ENCODE results near the gene RASGRP4. TPM values are rescaled to one million over a fixed set of nuclear protein-coding genes. Genes with fewer than 3 reads are reported as not detected.

Gene RASGRP4
- total and polyA plus RNA-seq, 10 of the 15 experiments (the other 5 are each of a cell fraction or from before 2014, with no cell fraction given), result 0.24 to 7.4 (median 3.3) TPM

- WGBS (ENCODE audit: insufficient coverage, insufficient replicate concordance, low lambda C conversion rate, missing lambda C conversion rate), result 28% methylated on average over 22 of the region's 23 CpGs
- TF ChIP-seq NFYA (IDR thresholded peaks at IDR 0.05; ENCODE audit: borderline replicate concordance, low read depth, low read length) (no peak), MAX (IDR thresholded peaks at IDR 0.05; ENCODE audit: low read depth, low read length) (no peak), CBFB (IDR thresholded peaks at IDR 0.05; ENCODE audit: low read depth) (no peak), ELK1 (IDR thresholded peaks at IDR 0.05; ENCODE audit: low read depth, low read length) (no peak), BCL11A (IDR thresholded peaks at IDR 0.05; ENCODE audit: low read depth, low read length) (no peak), USF1 (IDR thresholded peaks at IDR 0.05; ENCODE audit: borderline replicate concordance, extremely low read length, insufficient read depth, low read depth, low read length) (no peak), MYC (IDR thresholded peaks at IDR 0.05; ENCODE audit: insufficient read depth, insufficient read length, insufficient replicate concordance, low read length, severe bottlenecking) (no peak), REST (IDR thresholded peaks at IDR 0.05; ENCODE audit: low read depth, low read length) (no peak)
- Histone ChIP-seq H3K4me1 (ENCODE audit: control insufficient read depth, insufficient read depth, low read length) (no peaks in the 10 kb centered on the region; the same call in 1 of the 2 replicates), H3K4me2 (ENCODE audit: control insufficient read depth, insufficient read depth) (0 out of 2 replicates have a peak overlapping the region, but pooled peaks have one; percentile 59), H3K27me3 (replicated peaks in 1 of 2; ENCODE audit: control insufficient read depth in 2 of 2, insufficient read depth in 2 of 2, low read length in 1 of 2) (peaks cover 0 to 2% of the 10 kb centered on the region in 2 experiments; a peak in 3 of 4 replicates), H3K9me3 (replicated peaks; ENCODE audit: control insufficient read depth, insufficient read depth, low read length) (no peaks in the 10 kb centered on the region), H3K9ac (ENCODE audit: control insufficient read depth, insufficient read depth, low read length) (no peak overlapping the region), H3K4me3 (no peak overlapping the region), H3K27ac (ENCODE audit: control insufficient read depth, insufficient read depth) (no peak overlapping the region), H3K79me2 (ENCODE audit: control insufficient read depth, insufficient read depth, low read length) (no peaks in the 10 kb centered on the region), H3K36me3 (ENCODE audit: control insufficient read depth in 2 of 2, insufficient read depth in 2 of 2, low read length in 1 of 2) (no peaks in the 10 kb centered on the region), H2AFZ (ENCODE audit: control insufficient read depth, low read depth, low read length) (peak overlapping the region; percentile 28; the same call in 1 of the 2 replicates), H4K20me1 (ENCODE audit: control insufficient read depth, insufficient read depth) (no peaks in the 10 kb centered on the region)
- RAD21 ChIA-PET (ENCODE audit: unreplicated experiment), result no interaction called here
- no peak for DNase-seq (ENCODE audit: low read depth, low spot score)
- intact Hi-C loops (cut with micrococcal nuclease; ENCODE audit: unreplicated experiment), result no loop called here
- no peak for FAIRE-seq
- CTCF ChIA-PET, result interaction anchor here (0.7 kb wide), 1 partner anchor 14 kb away, joined by 3 read pairs; no protein-coding TSS in a partner anchor
- SMC1A ChIA-PET (ENCODE audit: uncharacterized antibody, unreplicated experiment), result interaction anchor here (0.6 kb wide), 1 partner anchor 184 kb away, joined by 3 read pairs; no protein-coding TSS in a partner anchor
- POLR2A ChIA-PET, result no interaction called here
- in situ Hi-C loops (cut with MboI), result no loop called here
- BruUV-seq (replicated peaks), result no TSS peak
- ATAC-seq, result no peak
Measured at GRCh38 chr19:38360839-38361631, 65.0 kb downstream of the RASGRP4 start.

All from GM12878 (cell line).